Adrenal gland (tissue), 12 donors: Measurements from ENCODE around the gene WIZ. TPM values are rescaled to one million over a fixed set of nuclear protein-coding genes. Genes with fewer than 3 reads are reported as not detected.

ENCODE experiments used
- DNase-seq, 7 donors: peaks; one replicate each; pipeline ENCODE4 v3.0.0-alpha.2; 2019 to 2020
- H3K27ac ChIP-seq, 5 donors: fragments of 200-600 bp; sonication (generic) in 4 of 5; 1 replicate in 3 of 5; 2 replicates in 2 of 5; pipeline versions ENCODE4 v1.5.1 to v1.8.0; 2016 to 2020; ENCODE audit warnings: mild to moderate bottlenecking in 1 of 5
- H3K27me3 ChIP-seq: fragments of 200-600 bp; 2 replicates; pipeline ENCODE4 v1.8.0; 2021
- H3K36me3 ChIP-seq, 2 donors: fragments of 200-600 bp; replicated peaks in 1 of 2; 1 replicate in 1 of 2; 2 replicates in 1 of 2; pipeline versions ENCODE4 v1.5.1 to v1.8.0; 2018 to 2022
- H3K4me1 ChIP-seq, 2 donors: fragments of 200-600 bp; replicated peaks in 1 of 2; 1 replicate in 1 of 2; 2 replicates in 1 of 2; pipeline versions ENCODE4 v1.5.1 to v1.8.0; 2018 to 2021
- H3K4me3 ChIP-seq, 4 donors: fragments of 200-600 bp; sonication (generic) in 3 of 4; one replicate each; pipeline ENCODE4 v1.5.1; 2016 to 2018
- H3K9me3 ChIP-seq, 3 donors: fragments of 200-600 bp; sonication (generic) in 1 of 3; replicated peaks in 1 of 3; 1 replicate in 2 of 3; 2 replicates in 1 of 3; pipeline versions ENCODE4 v1.5.1 to v1.8.0; 2016 to 2021
- CTCF ChIP-seq, 6 experiments: fragments of 450-650 bp in 4 of 6; fragments of 200-600 bp in 2 of 6; sonication (generic) in 1 of 6; IDR thresholded peaks; 1 replicate in 5 of 6; 2 replicates in 1 of 6; pipeline versions ENCODE4 v1.5.1 to v1.8.0; 2016 to 2021; ENCODE audit warnings: antibody characterized with exemption in 6 of 6, mild to moderate bottlenecking in 2 of 6, moderate library complexity in 1 of 6
- POLR2A ChIP-seq, 2 donors: fragments of 450-650 bp; IDR thresholded peaks; one replicate each; pipeline ENCODE4 v1.6.1; 2017; ENCODE audit warnings: antibody characterized with exemption in 2 of 2, mild to moderate bottlenecking in 2 of 2, moderate library complexity in 1 of 2
- WGBS, 4 donors: extraction: QIAGEN DNeasy Blood & Tissue Kit in 2 of 4; methylation state at CpG; one replicate each; pipeline versions ENCODE4 v1.1.5 to v1.1.7; 2013 to 2017; 5-methylcytosine and 5-hydroxymethylcytosine counted together
- intact Hi-C, 2 donors: fragments of 100-400 bp; cut with DNase I; formaldehyde crosslinking; loops; one replicate each; pipeline versions ENCODE4 v1.14.1 to v1.15.0; 2022 to 2023
- polyA plus RNA-seq, 3 donors: library from polyadenylated mRNA; stranded (reverse); fragments of 200-250 nt in 2 of 3; fragments of 350-450 nt in 1 of 3; fragmentation: Illumina TruSeq in 1 of 3; extraction: RNeasy Lipid Tissue Mini Kit (QIAGEN cat#74804) in 1 of 3; gene quantifications; one replicate each; pipeline ENCODE4 v1.2.3, GENCODE V29; 2013 to 2014
- total RNA-seq, 9 donors: library from RNA; depleted of rRNA in 4 of 9; stranded (reverse); fragments of >200 nt in 4 of 9; fragments of 120-200 nt in 1 of 9; fragmentation: NEBNext Ultra II Directional in 1 of 9; extraction: Animal tissue kit (Norgen Biotek cat#: 25700) in 1 of 9; gene quantifications; one replicate each; pipeline versions ENCODE4 v1.1.0 to v1.2.4, GENCODE V29; 2013 to 2023
- donor health status: healthy with polysubstance abuse.
- donor health status: Bipolar disorder and iron deficiency.
- donor health status: DM: yes; HTN: yes; CAD: no.
- donor health status: DM: no; HTN: no; CAD: no.
- donor health status: DM: no; HTN: no; CAD: no.
- donor health status: DM: yes; HTN: yes; CAD: no.

The WIZ gene
- total and polyA plus RNA-seq, 12 donors, result 5.7 to 49.2 (median 30.6) TPM

- intact Hi-C loops, result no loop called here
- Histone ChIP-seq H3K36me3 (peaks cover 0 to 57% of the 10 kb centered on the region in 2 donors), H3K4me1 (peaks cover 20 to 60% of the 10 kb centered on the region in 2 donors)
These were observed 45.5 kb downstream of the WIZ start for GRCh38 chr19:15404097-15404779.

GRCh38 chr19:15403151-15403531, 46.6 kb downstream of the WIZ start:
- TF ChIP-seq CTCF (IDR thresholded peaks at IDR 0.05), result no peak
- no peak for TF ChIP-seq POLR2A (IDR thresholded peaks at IDR 0.05)
- peak in 1 of 7 donors; percentile 18 for DNase-seq
- H3K36me3 ChIP-seq, result peaks cover 0 to 64% of the 10 kb centered on the region in 2 donors
- H3K4me3 ChIP-seq, result no peak overlapping the region
- H3K9me3 ChIP-seq, result no peaks in the 10 kb centered on the region
- H3K27ac ChIP-seq, result peak overlapping the region in 2 of 5 donors; percentile 49 to 54
- no peaks in the 10 kb centered on the region for H3K27me3 ChIP-seq
- 77 to 83% (median 82%) methylated on average over 8 to 10 of the region's 10 CpGs for WGBS, 4 donors
- intact Hi-C loops, result no loop called here
- peaks cover 20 to 54% of the 10 kb centered on the region in 2 donors for H3K4me1 ChIP-seq

More at GRCh38 chr19:15404097-15404779, 45.5 kb downstream of the WIZ start:
- Histone ChIP-seq H3K27me3 (no peaks in the 10 kb centered on the region), H3K27ac (peak overlapping the region in 3 of 5 donors; percentile 0 to 54 (median 49)), H3K4me3 (no peak overlapping the region), H3K9me3 (no peaks in the 10 kb centered on the region)
- no peak for TF ChIP-seq POLR2A (IDR thresholded peaks at IDR 0.05)
- no peak for TF ChIP-seq CTCF (IDR thresholded peaks at IDR 0.05)
- WGBS, 4 donors, result 35 to 51% (median 40%) methylated on average over 7 of the region's 7 CpGs
- DNase-seq, result peak in 2 of 7 donors; percentile 60 to 61

GRCh38 chr19:15402411-15403150, 47.2 kb downstream of the WIZ start:
- no peak overlapping the region for H3K4me3 ChIP-seq

More at GRCh38 chr19:15402411-15403150, 47.2 kb downstream of the WIZ start:
- Histone ChIP-seq H3K27me3 (no peaks in the 10 kb centered on the region), H3K36me3 (peaks cover 0 to 64% of the 10 kb centered on the region in 2 donors), H3K27ac (peak overlapping the region in 1 of 5 donors; percentile 49), H3K9me3 (no peaks in the 10 kb centered on the region), H3K4me1 (peaks cover 20 to 53% of the 10 kb centered on the region in 2 donors)
- peak in 1 of 7 donors; percentile 31 for DNase-seq
- TF ChIP-seq CTCF (IDR thresholded peaks at IDR 0.05), result no peak
- no peak for TF ChIP-seq POLR2A (IDR thresholded peaks at IDR 0.05)
- 65 to 71% (median 69%) methylated on average over 13 to 15 of the region's 15 CpGs for WGBS, 4 donors
- intact Hi-C loops, result no loop called here
